HEK293T (cell line): ENCODE data around the gene LAMA5.

Experiments
- ARNT ChIP-seq: fragments of 450-650 bp; IDR thresholded peaks from 2 replicates; pipeline ENCODE4 v1.6.1; 2017; ENCODE audit warnings: mild to moderate bottlenecking
- BHLHE40 ChIP-seq: fragments of 450-650 bp; IDR thresholded peaks from 2 replicates; pipeline ENCODE4 v1.6.1; 2016; ENCODE audit warnings: mild to moderate bottlenecking, moderate library complexity, borderline replicate concordance
- FOXM1 ChIP-seq: fragments of 450-650 bp; IDR thresholded peaks from 2 replicates; pipeline ENCODE4 v1.6.1; 2017; ENCODE audit warnings: mild to moderate bottlenecking, borderline replicate concordance
- L3MBTL2 ChIP-seq: fragments of 450-650 bp; conservative IDR thresholded peaks from 2 replicates; pipeline ENCODE4 v1.6.1; 2016; ENCODE audit warnings: mild to moderate bottlenecking
- LEF1 ChIP-seq: fragments of 450-650 bp; IDR thresholded peaks from 2 replicates; pipeline ENCODE4 v1.6.1; 2017; ENCODE audit warnings: mild to moderate bottlenecking, borderline replicate concordance
- SP1 ChIP-seq: fragments of 450-650 bp; IDR thresholded peaks from 2 replicates; pipeline ENCODE4 v1.6.1; 2017
- TARDBP ChIP-seq: fragments of 450-650 bp; IDR thresholded peaks from 2 replicates; pipeline ENCODE4 v1.6.1; 2016

GRCh38 chr20:62387933-62388635 lies 21.0 kb upstream of the LAMA5 start:
- TF ChIP-seq ARNT, result no peak
- TF ChIP-seq L3MBTL2, result no peak
- TF ChIP-seq LEF1, result no peak
- no peak for TF ChIP-seq FOXM1
- TF ChIP-seq TARDBP, result no peak
- TF ChIP-seq BHLHE40, result no peak
- no peak for TF ChIP-seq SP1
